Measurements from ENCODE around the gene MACO1. TPM values are rescaled to one million over a fixed set of nuclear protein-coding genes. Genes with fewer than 3 reads are reported as not detected.

MACO1 gene
- total and polyA plus RNA-seq, 10 of the 15 experiments (the other 5 are each of a cell fraction or from before 2014, with no cell fraction given): 3.2 to 19.8 (median 10.3) TPM

GRCh38 chr1:25430967-25431881 is 527 bp downstream of the MACO1 start:
- ChIA-PET POLR2A (interaction anchor here (0.6 to 3.0 kb wide), 13 partner anchors 11 to 397 kb away, joined by 3 to 17 read pairs (median 4); no protein-coding TSS in a partner anchor), CTCF (interaction anchor here (0.9 to 6.9 kb wide), 8 partner anchors 10 to 89 kb away, joined by 3 to 36 read pairs (median 6); no protein-coding TSS in a partner anchor), SMC1A (ENCODE audit: uncharacterized antibody, unreplicated experiment) (interaction anchor here (0.6 to 8.1 kb wide), 10 partner anchors 10 to 91 kb away, joined by 3 to 78 read pairs (median 10); no protein-coding TSS in a partner anchor), RAD21 (ENCODE audit: unreplicated experiment) (interaction anchor here (0.8 to 8.1 kb wide), 10 partner anchors 10 to 66 kb away, joined by 3 to 67 read pairs (median 4); no protein-coding TSS in a partner anchor)
- intact Hi-C loops (cut with micrococcal nuclease; ENCODE audit: unreplicated experiment): loop anchor here (2.0 kb wide), 1 partner anchor 46 kb away; no protein-coding TSS in a partner anchor
- peaks cover 37% of the 10 kb centered on the region for H3K79me2 ChIP-seq (ENCODE audit: control insufficient read depth, insufficient read depth, low read length)
- H3K9ac ChIP-seq (ENCODE audit: control insufficient read depth, insufficient read depth, low read length): peak overlapping the region; percentile 60
- H3K4me3 ChIP-seq: peak overlapping the region; percentile 79
- H3K36me3 ChIP-seq (ENCODE audit: control insufficient read depth in 2 of 2, insufficient read depth in 2 of 2, low read length in 1 of 2): no peaks in the 10 kb centered on the region
- ATAC-seq (peak; percentile 51), FAIRE-seq (no peak), DNase-seq (ENCODE audit: low read depth, low spot score) (no peak)
- WGBS (ENCODE audit: insufficient coverage, insufficient replicate concordance, low lambda C conversion rate, missing lambda C conversion rate): 1% methylated on average over 47 of the region's 89 CpGs
- H3K9me3 ChIP-seq (replicated peaks; ENCODE audit: control insufficient read depth, insufficient read depth, low read length): no peaks in the 10 kb centered on the region
- no peaks in the 10 kb centered on the region for H4K20me1 ChIP-seq (ENCODE audit: control insufficient read depth, insufficient read depth)
- in situ Hi-C loops (cut with MboI): no loop called here
- H3K27me3 ChIP-seq (replicated peaks in 1 of 2; ENCODE audit: control insufficient read depth in 2 of 2, insufficient read depth in 2 of 2, low read length in 1 of 2): no peaks in the 10 kb centered on the region
- peak overlapping the region; percentile 56; the same call in 1 of the 2 replicates for H3K27ac ChIP-seq (ENCODE audit: control insufficient read depth, insufficient read depth)
- no TSS peak for BruUV-seq (replicated peaks)
- peak overlapping the region; percentile 57 for H2AFZ ChIP-seq (ENCODE audit: control insufficient read depth, low read depth, low read length)
- H3K4me1 ChIP-seq (ENCODE audit: control insufficient read depth, insufficient read depth, low read length): peaks cover 7% of the 10 kb centered on the region
- H3K4me2 ChIP-seq (ENCODE audit: control insufficient read depth, insufficient read depth): peak overlapping the region; percentile 73
- no peak for TF ChIP-seq SUZ12 (IDR thresholded peaks at IDR 0.05; ENCODE audit: unreplicated experiment)
- TF ChIP-seq SMARCA5 (IDR thresholded peaks at IDR 0.05): peak; percentile 77; the same call in 1 of the 2 replicates
- TF ChIP-seq CEBPZ (IDR thresholded peaks at IDR 0.05; ENCODE audit: low read depth, low read length): no peak
- TF ChIP-seq YY1 (IDR thresholded peaks at IDR 0.05; ENCODE audit: low read depth, low read length): peak; percentile 16; the same call in 1 of the 2 replicates
- no peak for TF ChIP-seq RAD21 (IDR thresholded peaks at IDR 0.05; ENCODE audit: insufficient read depth, low read depth, low read length)
- no peak for TF ChIP-seq RELA (IDR thresholded peaks at IDR 0.05; ENCODE audit: borderline replicate concordance, partially characterized antibody)
- no peak for TF ChIP-seq POLR2AphosphoS2 (IDR thresholded peaks at IDR 0.05; ENCODE audit: low read depth, low read length)
- peak; percentile 44 for TF ChIP-seq IKZF1 (conservative IDR thresholded peaks at IDR 0.05)
- TF ChIP-seq ETV6 (conservative IDR thresholded peaks at IDR 0.05 in 1 of 2, IDR thresholded peaks at IDR 0.05 in 1 of 2; ENCODE audit: borderline replicate concordance in 1 of 2, low read depth in 1 of 2): no peak
- no peak for TF ChIP-seq NRF1 (conservative IDR thresholded peaks at IDR 0.05; ENCODE audit: low read depth, low read length)
- 0 out of 2 replicates have a peak, but pooled peaks have one; percentile 39 for TF ChIP-seq NR2F1 (conservative IDR thresholded peaks at IDR 0.05)
- TF ChIP-seq FOXK2 (IDR thresholded peaks at IDR 0.05): no peak
- TF ChIP-seq BHLHE40 (IDR thresholded peaks at IDR 0.05; ENCODE audit: borderline replicate concordance in 1 of 2, low read depth in 2 of 2, low read length in 1 of 2): peak in 1 of 2 experiments; percentile 71; a peak in 2 of 4 replicates
- no peak for TF ChIP-seq SPI1 (IDR thresholded peaks at IDR 0.05; ENCODE audit: borderline replicate concordance, insufficient read depth, low read depth, low read length)
- no peak for TF ChIP-seq NFYA (IDR thresholded peaks at IDR 0.05; ENCODE audit: borderline replicate concordance, low read depth, low read length)
- TF ChIP-seq NKRF (conservative IDR thresholded peaks at IDR 0.05): peak; percentile 55; the same call in 1 of the 2 replicates
